ENCODE results near the gene CH25H.

The CH25H gene, protein sequence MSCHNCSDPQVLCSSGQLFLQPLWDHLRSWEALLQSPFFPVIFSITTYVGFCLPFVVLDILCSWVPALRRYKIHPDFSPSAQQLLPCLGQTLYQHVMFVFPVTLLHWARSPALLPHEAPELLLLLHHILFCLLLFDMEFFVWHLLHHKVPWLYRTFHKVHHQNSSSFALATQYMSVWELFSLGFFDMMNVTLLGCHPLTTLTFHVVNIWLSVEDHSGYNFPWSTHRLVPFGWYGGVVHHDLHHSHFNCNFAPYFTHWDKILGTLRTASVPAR

GRCh38 chr10:89207181-89207800 is at the start of gene CH25H:
TSS of gene CH25H (minus strand) at chr10:89207317. CDS start at chr10:89207292, 25 bp downstream.
- TF ChIP-seq, protein P1, sequence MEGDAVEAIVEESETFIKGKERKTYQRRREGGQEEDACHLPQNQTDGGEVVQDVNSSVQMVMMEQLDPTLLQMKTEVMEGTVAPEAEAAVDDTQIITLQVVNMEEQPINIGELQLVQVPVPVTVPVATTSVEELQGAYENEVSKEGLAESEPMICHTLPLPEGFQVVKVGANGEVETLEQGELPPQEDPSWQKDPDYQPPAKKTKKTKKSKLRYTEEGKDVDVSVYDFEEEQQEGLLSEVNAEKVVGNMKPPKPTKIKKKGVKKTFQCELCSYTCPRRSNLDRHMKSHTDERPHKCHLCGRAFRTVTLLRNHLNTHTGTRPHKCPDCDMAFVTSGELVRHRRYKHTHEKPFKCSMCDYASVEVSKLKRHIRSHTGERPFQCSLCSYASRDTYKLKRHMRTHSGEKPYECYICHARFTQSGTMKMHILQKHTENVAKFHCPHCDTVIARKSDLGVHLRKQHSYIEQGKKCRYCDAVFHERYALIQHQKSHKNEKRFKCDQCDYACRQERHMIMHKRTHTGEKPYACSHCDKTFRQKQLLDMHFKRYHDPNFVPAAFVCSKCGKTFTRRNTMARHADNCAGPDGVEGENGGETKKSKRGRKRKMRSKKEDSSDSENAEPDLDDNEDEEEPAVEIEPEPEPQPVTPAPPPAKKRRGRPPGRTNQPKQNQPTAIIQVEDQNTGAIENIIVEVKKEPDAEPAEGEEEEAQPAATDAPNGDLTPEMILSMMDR (IDR thresholded peaks at IDR 0.05), result no peak

DNA sequence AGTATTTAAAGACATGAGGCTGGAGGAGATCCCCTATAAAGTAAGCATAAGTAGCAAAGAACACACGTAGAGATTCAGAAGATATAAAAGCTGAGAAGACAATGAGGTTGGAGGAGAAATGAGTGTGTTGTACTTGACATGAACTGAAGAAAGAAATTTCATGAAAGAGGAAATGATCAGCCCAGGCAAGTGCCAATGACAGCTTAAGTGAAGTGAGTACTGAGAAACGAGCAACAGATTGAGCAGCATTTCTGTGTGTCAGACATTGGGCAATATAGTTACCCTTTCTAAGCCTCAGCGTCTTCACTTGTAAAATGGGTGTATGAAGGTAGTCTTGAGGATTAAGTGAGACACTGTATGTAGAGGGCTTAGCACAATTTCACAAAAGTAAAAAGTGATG is 49.2 kb upstream of the CH25H start:
- TF ChIP-seq, protein P1 (IDR thresholded peaks at IDR 0.05), result no peak

DNA sequence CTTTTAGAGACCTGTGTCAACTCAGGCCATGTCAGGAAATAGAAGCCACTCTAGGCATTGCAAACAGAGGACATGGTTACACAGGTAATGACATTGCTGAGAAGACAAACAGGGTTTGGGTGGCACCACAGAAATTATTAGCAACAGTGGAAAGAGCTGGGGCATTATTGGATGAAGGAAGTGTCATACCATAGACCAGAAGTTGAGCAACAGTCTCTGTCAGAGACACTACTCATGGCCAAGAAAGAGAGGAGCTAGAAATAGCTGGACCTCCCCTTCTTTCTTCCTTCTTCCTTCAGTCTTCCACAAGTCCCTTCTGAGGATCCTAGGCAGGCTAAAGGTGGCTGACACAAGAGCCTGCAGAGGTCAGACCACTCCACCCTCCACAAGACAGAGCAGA is 48.7 kb upstream of the CH25H start:
- TF ChIP-seq, protein P1 (IDR thresholded peaks at IDR 0.05), result no peak

- TF ChIP-seq, protein P1 (IDR thresholded peaks at IDR 0.05), result no peak
Observed at GRCh38 chr10:89252225-89252585, 45.1 kb upstream of the CH25H start.

- TF ChIP-seq, protein P1 (IDR thresholded peaks at IDR 0.05), result no peak
Observed at GRCh38 chr10:89251409-89252224, 44.5 kb upstream of the CH25H start, which contains the start of gene LIPA. TSS of gene LIPA (minus strand) at chr10:89251775. CDS start at chr10:89247648, 4,127 bp downstream.

DNA sequence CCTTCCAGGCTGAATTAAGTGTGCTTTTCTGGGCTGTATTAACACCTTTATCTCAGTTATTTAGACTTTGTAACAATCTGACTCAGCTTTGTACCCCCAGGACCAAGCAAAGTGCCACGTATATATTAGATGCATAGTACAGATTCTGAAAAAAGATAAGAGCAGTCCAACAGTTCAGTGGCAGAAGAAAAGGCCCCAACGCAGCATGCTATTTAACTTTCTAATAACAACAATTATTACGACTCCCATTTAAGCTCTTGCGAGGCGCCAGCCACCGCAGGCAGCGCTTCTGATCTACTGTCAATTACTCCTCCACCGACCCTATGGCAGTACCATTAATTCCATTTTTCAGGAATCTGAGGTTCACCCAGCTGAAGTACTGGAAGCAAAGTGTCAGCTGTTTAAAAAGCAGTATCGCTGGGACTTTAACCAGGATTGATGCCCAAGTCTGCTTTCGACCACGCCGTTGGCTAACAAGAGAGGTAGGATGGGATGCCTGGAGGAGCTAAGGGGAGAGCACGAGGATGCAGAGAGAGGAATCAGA is 43.8 kb upstream of the CH25H start:
- TF ChIP-seq, protein P1 (IDR thresholded peaks at IDR 0.05), result no peak

DNA sequence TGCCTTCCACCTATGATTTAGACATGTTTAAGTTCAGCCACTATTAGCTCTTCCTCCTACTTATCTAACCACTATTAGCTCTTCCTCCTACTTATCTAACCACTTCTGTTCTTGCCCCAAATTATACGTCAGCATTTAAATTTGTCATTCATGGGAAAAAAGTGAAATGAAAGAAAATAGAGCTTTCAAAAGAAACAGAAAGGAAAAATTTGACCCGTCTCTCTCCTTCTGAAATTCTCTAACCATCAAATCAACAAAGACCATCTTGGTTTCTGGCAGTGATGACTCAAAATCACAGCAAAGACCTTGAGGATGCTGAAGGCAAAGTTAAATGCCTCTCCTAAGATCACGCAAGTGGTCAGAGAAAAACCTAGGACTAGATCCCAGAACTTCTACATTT is 41.9 kb upstream of the CH25H start:
- TF ChIP-seq, protein P1 (IDR thresholded peaks at IDR 0.05), result no peak

All from LNCAP (cell line).